ENCODE data around the gene TCEA2.
"Not testable (repeated sequence)": the region's sequence is repeated elsewhere in the genome, so short reads cannot be mapped to it uniquely, and the experiment has no call there.

Gene TCEA2

GRCh38 chr20:64080013-64080812 lies 17.2 kb downstream of the TCEA2 start, which contains the start of gene OPRL1:
Gene OPRL1, plus strand, starts transcription at chr20:64080082. Its CDS starts 12,639 bp downstream, at chr20:64092721.
- peak; percentile 62 for DNase-seq

- DNase-seq, result no peak
Measured at GRCh38 chr20:64080813-64081623, 18.0 kb downstream of the TCEA2 start.

GRCh38 chr20:64081624-64081964 lies 18.6 kb downstream of the TCEA2 start:
- no peak for DNase-seq

- no peak for DNase-seq
Measured at GRCh38 chr20:64082126-64082731, 19.2 kb downstream of the TCEA2 start.

- no peak for DNase-seq
Measured at GRCh38 chr20:64082820-64083377, 19.9 kb downstream of the TCEA2 start.

GRCh38 chr20:64083378-64083803 lies 20.4 kb downstream of the TCEA2 start:
- peak; percentile 76 for DNase-seq

- DNase-seq, result no peak
Measured at GRCh38 chr20:64083804-64084684, 21.0 kb downstream of the TCEA2 start, which contains the start of gene LKAAEAR1. Gene LKAAEAR1, minus strand, starts transcription at chr20:64084398. Its CDS starts 179 bp downstream, at chr20:64084219.

- DNase-seq, result no peak
Measured at GRCh38 chr20:64084685-64085152, 21.7 kb downstream of the TCEA2 start.

GRCh38 chr20:64086801-64087200 lies 23.8 kb downstream of the TCEA2 start:
- no peak for DNase-seq

GRCh38 chr20:64087226-64087825 lies 24.3 kb downstream of the TCEA2 start:
- not testable (repeated sequence) for DNase-seq

GRCh38 chr20:64088586-64088985 lies 25.6 kb downstream of the TCEA2 start:
- not testable (repeated sequence) for DNase-seq

GRCh38 chr20:64090165-64090564 lies 27.2 kb downstream of the TCEA2 start:
- no peak for DNase-seq

GRCh38 chr20:64091340-64091739 lies 28.3 kb downstream of the TCEA2 start:
- no peak for DNase-seq

- DNase-seq, result no peak
Measured at GRCh38 chr20:64091770-64092169, 28.8 kb downstream of the TCEA2 start.

- DNase-seq, result no peak
Measured at GRCh38 chr20:64092258-64093012, 29.4 kb downstream of the TCEA2 start.

GRCh38 chr20:64093013-64093503 lies 30.1 kb downstream of the TCEA2 start:
- DNase-seq, result no peak

- DNase-seq, result no peak
Measured at GRCh38 chr20:64095455-64095854, 32.5 kb downstream of the TCEA2 start.

- DNase-seq, result no peak
Measured at GRCh38 chr20:64095927-64096326, 32.9 kb downstream of the TCEA2 start.

GRCh38 chr20:64096535-64096934 lies 33.5 kb downstream of the TCEA2 start:
- no peak for DNase-seq

GRCh38 chr20:64098471-64099013 lies 35.5 kb downstream of the TCEA2 start:
- no peak for DNase-seq
